ENCODE results near the gene CHTF18. TPM values are rescaled to one million over a fixed set of nuclear protein-coding genes. Genes with fewer than 3 reads are reported as not detected.

CHTF18 gene
- total RNA-seq, 1 donor from 2014 or later, result 3.1 TPM

- no peak overlapping the region for H3K27ac ChIP-seq (replicated peaks)
- no peaks in the 10 kb centered on the region for H3K36me3 ChIP-seq
- no peak for TF ChIP-seq CTCF (IDR thresholded peaks at IDR 0.05; ENCODE audit: borderline replicate concordance)
- H3K27me3 ChIP-seq (ENCODE audit: low read depth), result peaks cover 74% of the 10 kb centered on the region
- no peak overlapping the region for H3K4me3 ChIP-seq
- intact Hi-C loops (cut with micrococcal nuclease), result no loop called here
- no peaks in the 10 kb centered on the region for H3K4me1 ChIP-seq
- no peak for DNase-seq
- H3K9me3 ChIP-seq (replicated peaks), result no peaks in the 10 kb centered on the region
These were observed 23.5 kb upstream of the CHTF18 start for GRCh38 chr16:764848-765487.

GRCh38 chr16:765488-765865, 22.9 kb upstream of the CHTF18 start:
- TF ChIP-seq CTCF (IDR thresholded peaks at IDR 0.05; ENCODE audit: borderline replicate concordance), result no peak
- Histone ChIP-seq H3K36me3 (no peaks in the 10 kb centered on the region), H3K9me3 (replicated peaks) (no peaks in the 10 kb centered on the region), H3K4me3 (no peak overlapping the region), H3K27ac (replicated peaks) (no peak overlapping the region), H3K4me1 (no peaks in the 10 kb centered on the region), H3K27me3 (ENCODE audit: low read depth) (peaks cover 74% of the 10 kb centered on the region)
- intact Hi-C loops (cut with micrococcal nuclease), result no loop called here
- no peak for DNase-seq

- Histone ChIP-seq H3K27me3 (ENCODE audit: low read depth) (peaks cover 66% of the 10 kb centered on the region), H3K4me3 (no peak overlapping the region), H3K4me1 (no peaks in the 10 kb centered on the region), H3K27ac (replicated peaks) (no peak overlapping the region), H3K9me3 (replicated peaks) (no peaks in the 10 kb centered on the region), H3K36me3 (no peaks in the 10 kb centered on the region)
- TF ChIP-seq CTCF (IDR thresholded peaks at IDR 0.05; ENCODE audit: borderline replicate concordance), result no peak
- no peak for DNase-seq
- intact Hi-C loops (cut with micrococcal nuclease), result no loop called here
These were observed 22.2 kb upstream of the CHTF18 start for GRCh38 chr16:766008-766819.

GRCh38 chr16:766820-767640, 21.4 kb upstream of the CHTF18 start:
- H3K27me3 ChIP-seq (ENCODE audit: low read depth), result peaks cover 58% of the 10 kb centered on the region
- intact Hi-C loops (cut with micrococcal nuclease), result no loop called here

More at GRCh38 chr16:766820-767640, 21.4 kb upstream of the CHTF18 start:
- Histone ChIP-seq H3K27ac (replicated peaks) (no peak overlapping the region), H3K4me3 (no peak overlapping the region), H3K36me3 (no peaks in the 10 kb centered on the region), H3K9me3 (replicated peaks) (no peaks in the 10 kb centered on the region), H3K4me1 (no peaks in the 10 kb centered on the region)
- no peak for TF ChIP-seq CTCF (IDR thresholded peaks at IDR 0.05; ENCODE audit: borderline replicate concordance)
- no peak for DNase-seq

Measured in left ventricle myocardium inferior (tissue), 1 donor.